HG03175 (cell line): ENCODE data around the gene EXO1.
"Not testable (repeated sequence)": the region's sequence is repeated elsewhere in the genome, so short reads cannot be mapped to it uniquely, and the experiment has no call there.

Experiments
- ATAC-seq: cut with Tn5 transposase; IDR thresholded peaks from one replicate; pipeline ENCODE4 v1.9.1; 2021; ENCODE audit warnings: mild to moderate bottlenecking, moderate library complexity; ENCODE audit not compliant: unreplicated experiment

Gene EXO1

GRCh38 chr1:241847796-241848685 is at the start of gene EXO1:
EXO1 (plus strand) TSS chr1:241848204; CDS start chr1:241850426, 2,222 bp downstream.
- peak; percentile 97 for ATAC-seq

- ATAC-seq, result no peak
These were observed 48.6 kb upstream of the EXO1 start for GRCh38 chr1:241799416-241799815.

- ATAC-seq, result peak; percentile 83
These were observed 47.4 kb upstream of the EXO1 start for GRCh38 chr1:241800640-241801039.

GRCh38 chr1:241802863-241803262 is 45.1 kb upstream of the EXO1 start:
- no peak for ATAC-seq

DNA sequence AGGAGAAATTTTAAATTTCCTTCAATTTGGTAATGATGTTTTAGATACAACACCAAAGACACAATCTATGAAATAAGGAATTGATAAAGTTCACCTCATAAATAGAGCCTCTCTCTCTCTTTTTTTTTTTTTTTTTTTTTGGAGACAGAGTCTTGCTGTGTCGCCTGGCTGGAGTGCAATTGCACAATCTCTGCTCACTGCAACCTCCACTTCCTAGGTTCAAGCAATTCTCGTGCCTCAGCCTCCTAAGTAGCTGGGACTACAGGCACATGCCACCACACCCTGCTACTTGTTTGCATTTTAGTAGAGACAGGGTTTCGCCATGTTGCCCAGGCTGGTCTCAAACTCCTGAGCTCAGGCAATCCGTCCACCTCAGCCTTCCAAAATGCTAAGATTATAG is 43.3 kb upstream of the EXO1 start:
- not testable (repeated sequence) for ATAC-seq

GRCh38 chr1:241808265-241808664 is 39.7 kb upstream of the EXO1 start:
- ATAC-seq, result no peak

DNA sequence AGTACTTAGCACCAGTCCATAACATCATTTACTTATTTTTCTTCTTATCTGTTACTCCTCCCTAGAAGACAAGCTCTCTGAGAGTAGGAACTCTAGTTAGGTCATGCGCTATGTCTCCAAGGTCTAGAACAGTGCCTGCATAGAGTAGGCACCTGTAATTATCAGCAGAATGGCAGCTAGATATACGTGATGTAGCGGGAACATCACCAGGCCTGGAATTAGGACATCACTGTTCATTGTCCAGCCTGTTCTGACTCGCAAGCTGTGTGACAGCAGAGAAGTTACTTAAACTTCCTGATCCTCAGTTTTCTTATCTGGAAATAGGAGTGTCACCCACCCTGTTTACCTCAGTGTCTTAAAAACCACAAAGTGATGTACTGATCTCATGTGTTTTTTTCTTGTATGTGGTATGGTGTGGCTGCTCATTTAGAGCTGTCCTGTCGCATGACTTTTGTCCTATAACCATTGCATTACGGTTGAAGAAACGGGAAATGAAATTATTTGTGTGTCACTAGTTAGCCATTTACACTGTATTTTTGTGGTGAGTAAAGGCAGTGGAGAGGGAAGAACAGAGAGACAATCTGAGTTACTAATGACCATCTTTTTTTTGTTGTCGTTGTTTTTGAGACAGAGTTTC is 37.1 kb upstream of the EXO1 start:
- peak; percentile 86 for ATAC-seq

DNA sequence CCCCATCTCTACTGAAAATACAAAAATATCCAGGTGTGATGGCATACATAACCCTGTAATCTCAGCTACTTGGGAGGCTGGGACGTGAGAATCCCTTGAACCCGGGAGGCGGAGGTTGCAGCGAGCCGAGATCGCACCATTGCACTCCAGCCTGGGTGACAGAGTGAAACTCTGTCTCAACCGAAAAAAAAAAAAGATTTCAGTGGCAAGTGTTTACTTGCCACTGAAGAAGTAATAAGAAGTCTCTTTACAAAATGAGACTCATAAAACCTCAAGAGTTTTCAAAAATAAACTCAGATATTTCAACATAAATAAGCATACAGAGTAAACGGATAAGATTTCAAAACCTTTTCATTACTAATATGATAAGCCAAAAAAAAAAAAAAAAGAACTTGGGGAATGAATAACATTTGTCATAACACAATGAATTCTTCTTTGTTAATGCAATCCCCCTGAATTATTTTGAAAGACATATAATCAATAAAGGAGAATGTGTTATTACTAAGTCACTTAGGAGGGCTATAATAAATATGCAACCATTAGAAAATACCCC is 34.2 kb upstream of the EXO1 start:
- no peak for ATAC-seq

- no peak for ATAC-seq
These were observed 32.0 kb upstream of the EXO1 start for GRCh38 chr1:241816008-241816407.

DNA sequence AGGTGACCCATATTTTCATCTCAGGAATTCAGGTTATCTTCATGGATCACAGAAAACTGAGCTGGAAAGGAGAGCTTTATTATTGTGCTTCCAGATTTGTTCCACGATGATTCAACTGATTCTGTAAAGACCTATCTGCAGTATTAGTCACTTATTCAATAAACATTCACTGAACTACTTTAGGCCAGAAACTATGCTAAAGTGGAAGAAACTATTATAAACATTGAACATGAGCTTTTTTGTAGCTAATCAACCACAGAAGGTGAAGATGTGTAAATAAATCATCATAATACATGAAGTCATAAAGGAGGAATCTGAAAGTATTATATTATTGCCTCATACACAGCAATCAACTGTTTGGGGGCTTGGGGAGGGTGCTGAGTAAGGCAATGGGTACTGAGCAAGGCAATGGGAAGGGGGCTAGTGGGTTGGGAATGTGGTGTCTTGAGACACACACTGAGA is 30.6 kb upstream of the EXO1 start:
- ATAC-seq, result no peak

DNA sequence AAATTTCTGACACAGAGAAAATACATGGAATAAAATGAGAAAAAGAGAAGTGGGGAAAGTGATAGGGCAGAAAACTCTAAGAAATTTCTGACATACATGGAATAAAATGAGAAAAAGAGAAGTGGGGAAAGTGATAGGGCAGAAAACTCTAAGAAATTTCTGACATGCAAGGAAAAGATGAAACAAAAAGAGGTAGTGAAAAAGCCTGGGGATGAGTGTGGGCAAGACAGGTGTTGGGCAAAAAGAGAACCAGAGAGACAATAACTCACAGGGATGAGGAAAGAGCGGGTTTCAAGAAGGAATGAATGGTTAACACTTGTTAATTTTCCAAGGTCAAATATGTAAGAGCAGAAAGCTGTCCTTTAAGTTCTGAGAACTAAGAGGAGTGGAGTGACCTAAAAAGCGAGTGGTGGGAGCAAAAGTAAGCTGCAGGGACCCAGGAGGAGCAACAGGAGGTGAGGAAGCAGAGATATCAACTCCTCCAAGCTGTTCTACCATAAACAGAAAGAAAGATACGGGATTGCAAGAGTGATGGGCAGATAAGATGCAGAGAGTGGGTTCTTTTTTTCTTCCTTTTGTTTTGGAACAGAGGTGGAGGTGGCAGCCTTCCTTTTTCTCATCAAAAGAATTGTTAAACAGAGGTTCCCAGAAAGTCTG is 29.9 kb upstream of the EXO1 start:
- no peak for ATAC-seq

- no peak for ATAC-seq
These were observed 28.6 kb upstream of the EXO1 start for GRCh38 chr1:241819340-241819866.

GRCh38 chr1:241821363-241821762 is 26.6 kb upstream of the EXO1 start:
- ATAC-seq, result no peak

GRCh38 chr1:241822846-241823245 is 25.2 kb upstream of the EXO1 start:
- ATAC-seq, result no peak

- ATAC-seq, result no peak
These were observed 24.1 kb upstream of the EXO1 start for GRCh38 chr1:241823925-241824324.

GRCh38 chr1:241825581-241825980 is 22.4 kb upstream of the EXO1 start:
- ATAC-seq, result no peak

GRCh38 chr1:241826613-241827012 is 21.4 kb upstream of the EXO1 start:
- ATAC-seq, result not testable (repeated sequence)

GRCh38 chr1:241827264-241827663 is 20.7 kb upstream of the EXO1 start:
- ATAC-seq, result no peak

DNA sequence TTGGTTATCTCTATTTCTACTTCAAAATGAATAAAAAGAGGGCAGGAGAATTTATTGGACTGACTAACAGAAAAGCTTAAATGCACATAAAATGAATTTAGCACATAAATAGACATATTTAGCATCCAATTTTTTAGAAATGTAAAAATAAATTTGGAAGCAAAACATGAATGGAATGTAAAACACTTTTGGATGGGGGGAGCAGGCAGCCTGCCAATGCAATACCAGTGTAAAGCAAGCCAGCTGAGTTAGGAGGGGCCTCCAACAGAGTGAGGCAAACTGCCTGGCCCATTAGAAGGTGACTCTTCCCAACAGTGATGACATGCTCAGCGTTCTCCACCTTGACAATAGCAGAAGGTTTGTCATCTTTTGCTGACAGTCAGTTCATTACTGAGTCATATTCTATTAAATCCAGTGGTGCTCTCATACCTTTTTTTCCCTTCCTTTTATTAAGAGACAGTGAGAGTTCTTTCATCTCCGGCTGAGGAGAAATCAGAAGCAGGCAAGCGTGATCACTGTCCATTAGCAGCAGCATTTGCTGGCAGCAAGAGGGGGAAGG is 19.5 kb upstream of the EXO1 start:
- no peak for ATAC-seq

- no peak for ATAC-seq
These were observed 18.5 kb upstream of the EXO1 start for GRCh38 chr1:241829468-241829867.
